Muscle of leg (tissue), 11 donors: ENCODE data around the gene RNF44. TPM values are rescaled to one million over a fixed set of nuclear protein-coding genes. Genes with fewer than 3 reads are reported as not detected.

Source experiments
- DNase-seq: peaks from one replicate; pipeline ENCODE4 v3.0.0; 2013
- H3K27ac ChIP-seq: one replicate; pipeline ENCODE4 v1.5.1; 2013; ENCODE audit warnings: mild to moderate bottlenecking, low read length, control low read depth
- H3K27me3 ChIP-seq: one replicate; pipeline ENCODE4 v1.6.1; 2013; ENCODE audit warnings: low read length; ENCODE audit not compliant: control insufficient read depth, insufficient read depth
- H3K36me3 ChIP-seq: one replicate; pipeline ENCODE4 v1.6.1; 2013; ENCODE audit warnings: low read length; ENCODE audit not compliant: control insufficient read depth, insufficient read depth
- H3K4me1 ChIP-seq: one replicate; pipeline ENCODE4 v1.6.1; 2013; ENCODE audit warnings: low read length; ENCODE audit not compliant: control insufficient read depth, insufficient read depth
- H3K4me3 ChIP-seq: one replicate; pipeline ENCODE4 v1.5.1; 2013; ENCODE audit warnings: low read length, control low read depth
- H3K9me3 ChIP-seq: replicated peaks from 2 replicates; pipeline ENCODE4 v1.6.1; 2013; ENCODE audit warnings: low read depth, low read length; ENCODE audit not compliant: control insufficient read depth
- WGBS: methylation state at CpG from one replicate; pipeline ENCODE4 v1.1.5; 2013; ENCODE audit warnings: missing lambda C conversion rate; ENCODE audit not compliant: insufficient coverage; 5-methylcytosine and 5-hydroxymethylcytosine counted together
- polyA plus RNA-seq, 8 donors: library from polyadenylated mRNA; unstranded; fragments of 120-200 nt; gene quantifications; one replicate each; pipeline versions ENCODE4 v1.2.1 to v1.2.3, GENCODE V29; 2013; ENCODE audit warnings: inconsistent platforms in 1 of 8, low replicate concordance in 1 of 8; ENCODE audit not compliant: insufficient read length in 8 of 8, insufficient read depth in 1 of 8
- total RNA-seq: library from RNA; stranded (reverse); fragments of 120-200 nt; gene quantifications from one replicate; pipeline ENCODE4 v1.2.4, GENCODE V29; 2013

Gene RNF44
- total and polyA plus RNA-seq, 9 donors: 9.1 to 39.5 (median 30.8) TPM

- peak; percentile 95 for DNase-seq
- H3K4me1 ChIP-seq: peaks cover 56% of the 10 kb centered on the region
- 0% methylated on average over 20 of the region's 43 CpGs for WGBS
- no peaks in the 10 kb centered on the region for H3K9me3 ChIP-seq
- H3K4me3 ChIP-seq: peak overlapping the region; percentile 99
- peaks cover 26% of the 10 kb centered on the region for H3K36me3 ChIP-seq
- H3K27ac ChIP-seq: peak overlapping the region; percentile 100
- no peaks in the 10 kb centered on the region for H3K27me3 ChIP-seq
Measured at GRCh38 chr5:176536132-176536901, 885 bp downstream of the RNF44 start.

- H3K4me3 ChIP-seq: peak overlapping the region; percentile 99
- no peaks in the 10 kb centered on the region for H3K9me3 ChIP-seq
- H3K27me3 ChIP-seq: no peaks in the 10 kb centered on the region
- 3% methylated on average over 8 of the region's 9 CpGs for WGBS
- H3K27ac ChIP-seq: peak overlapping the region; percentile 100
- peak; percentile 40 for DNase-seq
- H3K36me3 ChIP-seq: peaks cover 32% of the 10 kb centered on the region
- H3K4me1 ChIP-seq: peaks cover 58% of the 10 kb centered on the region
Measured at GRCh38 chr5:176535664-176536131, 1.5 kb downstream of the RNF44 start.

- 39% methylated on average over 2 of the region's 11 CpGs for WGBS
- H3K9me3 ChIP-seq: no peaks in the 10 kb centered on the region
- peak; percentile 55 for DNase-seq
- no peaks in the 10 kb centered on the region for H3K27me3 ChIP-seq
- H3K36me3 ChIP-seq: peaks cover 36% of the 10 kb centered on the region
- peak overlapping the region; percentile 100 for H3K27ac ChIP-seq
- peaks cover 62% of the 10 kb centered on the region for H3K4me1 ChIP-seq
- peak overlapping the region; percentile 99 for H3K4me3 ChIP-seq
Measured at GRCh38 chr5:176535101-176535663, 2.0 kb downstream of the RNF44 start.

DNA sequence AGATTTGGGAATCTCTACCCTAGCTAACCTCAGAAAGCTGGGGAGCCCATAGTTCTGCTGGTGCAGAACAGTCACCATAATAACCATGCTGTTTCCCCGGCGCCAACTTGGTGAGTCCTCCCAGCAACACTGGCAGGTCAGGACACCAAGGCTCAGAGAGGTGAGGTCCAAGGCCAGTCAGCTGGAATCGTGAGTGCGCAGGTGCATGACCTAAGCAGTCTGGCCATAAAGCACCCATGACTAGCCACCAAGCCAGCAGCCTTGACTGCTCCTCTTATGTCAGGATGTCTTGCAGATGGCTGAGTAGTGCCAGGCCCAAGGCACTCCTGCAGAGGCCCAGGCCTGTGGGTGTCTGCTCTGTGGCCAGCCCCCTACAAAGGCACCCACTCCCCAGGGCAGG, 2.6 kb downstream of the RNF44 start:
- WGBS: 63% methylated on average over 3 of the region's 4 CpGs
- Histone ChIP-seq H3K4me1 (peaks cover 64% of the 10 kb centered on the region), H3K27me3 (no peaks in the 10 kb centered on the region), H3K9me3 (no peaks in the 10 kb centered on the region), H3K4me3 (no peak overlapping the region), H3K36me3 (peaks cover 38% of the 10 kb centered on the region), H3K27ac (peak overlapping the region; percentile 18)
- DNase-seq: no peak

DNA sequence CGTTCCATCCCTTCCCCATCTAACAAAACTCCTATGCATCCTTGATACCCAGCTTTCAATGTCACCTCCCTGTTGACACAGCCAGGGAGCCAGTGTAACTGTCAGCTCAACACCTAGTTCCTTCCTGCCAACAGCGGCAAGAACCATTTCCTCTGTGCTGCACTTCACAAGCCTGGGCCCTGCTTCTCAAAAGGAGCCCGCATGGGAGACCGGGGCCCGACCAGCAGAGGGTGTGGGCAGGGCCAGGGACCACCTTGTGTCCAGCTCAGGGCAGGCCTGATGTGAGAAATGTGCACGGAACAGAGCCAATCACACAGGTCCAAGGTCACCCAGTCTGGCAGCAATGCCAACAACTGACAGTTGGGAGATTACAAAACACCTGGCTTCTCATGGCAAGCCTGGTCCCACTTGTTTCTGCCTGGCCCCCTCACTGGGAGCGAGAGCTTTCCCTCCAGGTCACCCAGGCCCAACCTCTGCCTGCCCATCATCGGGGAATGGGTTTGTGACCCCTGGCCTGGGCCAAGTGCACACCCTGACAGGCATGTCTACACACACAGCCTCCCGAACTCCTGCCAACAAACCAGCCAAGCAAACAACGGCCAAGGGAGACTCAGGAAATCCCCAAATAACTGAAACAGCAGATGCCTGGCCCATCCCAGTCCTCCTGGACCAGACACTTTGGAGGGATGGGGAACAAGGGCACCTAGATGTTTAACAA, 3.1 kb downstream of the RNF44 start:
- Histone ChIP-seq H3K27ac (peak overlapping the region; percentile 18), H3K4me3 (no peak overlapping the region), H3K4me1 (peaks cover 70% of the 10 kb centered on the region), H3K27me3 (no peaks in the 10 kb centered on the region), H3K9me3 (no peaks in the 10 kb centered on the region), H3K36me3 (peaks cover 44% of the 10 kb centered on the region)
- peak; percentile 31 for DNase-seq
- WGBS: 23% methylated on average over 8 of the region's 10 CpGs

GRCh38 chr5:176533390-176533789, 3.8 kb downstream of the RNF44 start:
- H3K4me1 ChIP-seq: peaks cover 75% of the 10 kb centered on the region
- peak; percentile 72 for DNase-seq
- no peaks in the 10 kb centered on the region for H3K27me3 ChIP-seq
- H3K4me3 ChIP-seq: no peak overlapping the region
- 5% methylated on average over 5 of the region's 8 CpGs for WGBS
- no peaks in the 10 kb centered on the region for H3K9me3 ChIP-seq
- H3K36me3 ChIP-seq: peaks cover 51% of the 10 kb centered on the region
- no peak overlapping the region for H3K27ac ChIP-seq

DNA sequence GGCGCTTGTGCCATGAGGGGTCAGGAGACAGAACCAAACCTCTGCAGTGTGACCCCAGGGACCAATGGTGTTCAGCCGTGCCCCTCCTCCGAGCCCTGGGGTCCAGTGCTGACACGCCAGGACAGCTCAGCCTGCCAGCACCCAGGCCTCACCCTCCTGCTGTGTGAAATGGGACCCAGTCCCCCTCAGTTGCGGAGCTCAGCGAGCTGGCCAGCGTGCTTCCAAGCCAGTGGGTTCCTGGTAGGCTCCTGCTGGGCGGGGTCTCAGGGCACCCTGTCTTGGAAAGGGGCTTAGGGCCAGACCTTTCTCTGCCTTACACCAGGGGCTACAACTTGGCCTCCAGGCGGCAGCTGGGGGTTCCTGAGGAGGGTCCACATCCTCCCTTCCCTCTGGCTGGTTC, 4.4 kb downstream of the RNF44 start:
- H3K4me3 ChIP-seq: no peak overlapping the region
- 74% methylated on average over 5 of the region's 9 CpGs for WGBS
- no peaks in the 10 kb centered on the region for H3K9me3 ChIP-seq
- H3K27ac ChIP-seq: peak overlapping the region; percentile 31
- H3K4me1 ChIP-seq: peaks cover 75% of the 10 kb centered on the region
- no peaks in the 10 kb centered on the region for H3K27me3 ChIP-seq
- no peak for DNase-seq
- peaks cover 57% of the 10 kb centered on the region for H3K36me3 ChIP-seq

DNA sequence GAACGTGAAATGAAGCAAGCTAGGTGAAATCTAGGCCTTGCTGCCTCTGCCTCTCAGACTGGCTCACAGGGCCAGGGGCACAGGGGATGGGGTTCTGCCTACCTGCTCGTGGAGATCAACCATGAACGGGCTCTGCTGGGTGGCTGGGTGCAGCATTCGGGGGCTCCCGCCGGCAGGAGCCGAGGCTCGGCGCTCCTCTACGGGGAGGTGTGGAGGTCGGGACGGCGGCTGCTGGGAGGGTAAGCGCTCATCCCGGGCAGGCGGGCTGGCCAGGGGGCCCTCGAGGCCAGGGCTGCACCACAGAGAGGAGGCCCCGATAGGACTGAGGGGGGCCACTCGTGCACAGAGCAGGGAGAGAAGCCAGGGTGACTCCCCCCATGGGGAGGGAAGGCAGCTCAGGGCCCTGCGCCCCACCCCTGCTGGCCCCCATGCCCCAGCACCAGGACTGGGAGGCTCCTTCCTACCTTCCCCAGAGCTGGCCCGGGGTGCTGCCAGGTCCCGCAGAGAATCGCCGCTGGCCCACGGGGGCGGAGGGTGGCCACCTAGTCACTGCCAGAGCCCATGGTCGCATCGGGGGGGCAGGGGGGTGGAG, 5.2 kb downstream of the RNF44 start:
- peaks cover 75% of the 10 kb centered on the region for H3K4me1 ChIP-seq
- H3K9me3 ChIP-seq: no peaks in the 10 kb centered on the region
- no peak overlapping the region for H3K4me3 ChIP-seq
- 83% methylated on average over 22 of the region's 28 CpGs for whole genome bisulfite sequencing
- H3K27me3 ChIP-seq: no peaks in the 10 kb centered on the region
- DNase-seq: no peak
- peaks cover 64% of the 10 kb centered on the region for H3K36me3 ChIP-seq
- H3K27ac ChIP-seq: peak overlapping the region; percentile 59

DNA sequence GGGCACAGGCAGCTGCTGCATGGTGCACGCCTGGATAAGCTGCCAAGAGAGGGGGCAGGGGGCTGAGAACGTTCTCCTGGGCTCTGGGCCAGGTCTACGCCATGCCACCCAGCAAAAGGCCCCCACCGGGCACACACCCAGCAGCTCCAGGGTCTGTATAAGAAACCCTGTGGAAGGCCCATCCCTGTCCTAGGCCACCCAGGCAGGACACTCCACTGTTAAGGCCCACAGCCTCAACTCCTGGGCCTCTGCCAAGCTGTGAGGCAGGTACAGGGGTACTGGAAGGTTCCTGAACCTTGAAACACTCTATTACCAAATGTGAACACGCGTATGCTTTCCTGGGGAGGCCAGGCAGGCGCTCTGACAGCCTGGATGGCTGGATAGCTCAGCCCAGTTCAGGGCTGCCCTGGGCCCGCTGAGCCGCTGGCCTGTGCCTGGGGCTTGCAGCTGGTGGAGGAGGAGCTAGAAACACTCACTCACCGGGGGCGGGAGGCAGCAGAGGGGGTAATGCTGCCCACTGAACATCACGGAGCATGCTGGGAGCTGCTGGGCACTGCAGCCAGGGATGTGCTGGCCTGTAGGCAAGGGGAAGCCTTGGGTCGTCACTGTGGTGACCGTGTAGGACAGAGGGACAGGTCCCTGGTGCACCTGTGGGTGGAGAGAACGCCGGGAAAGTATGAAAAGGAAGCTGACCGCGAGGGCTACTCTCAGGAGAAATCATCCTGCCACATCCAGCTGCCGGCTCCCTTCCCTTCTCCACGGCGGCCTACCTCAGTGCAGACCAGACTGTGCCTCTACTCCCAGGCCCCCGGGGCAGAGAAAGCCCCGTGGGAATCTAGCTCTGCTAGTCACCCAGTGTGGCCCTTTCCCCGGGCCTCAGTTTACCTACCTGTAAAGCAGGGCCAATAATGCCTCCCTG, 6.0 kb downstream of the RNF44 start:
- peaks cover 64% of the 10 kb centered on the region for H3K36me3 ChIP-seq
- no peaks in the 10 kb centered on the region for H3K9me3 ChIP-seq
- 28% methylated on average over 19 of the region's 24 CpGs for WGBS
- H3K27me3 ChIP-seq: no peaks in the 10 kb centered on the region
- no peak overlapping the region for H3K4me3 ChIP-seq
- peaks cover 75% of the 10 kb centered on the region for H3K4me1 ChIP-seq
- peak overlapping the region; percentile 59 for H3K27ac ChIP-seq
- peak; percentile 81 for DNase-seq
